NAMALWA (cell line): Measurements from ENCODE around the gene AXIN1.
A peak's percentile ranks its signal among the peaks of the same experiment; 100 is the strongest.
"Not testable (repeated sequence)": the region's sequence is repeated elsewhere in the genome, so short reads cannot be mapped to it uniquely, and the experiment has no call there.

Experiments used
- DNase-seq: peaks from one replicate; pipeline ENCODE4 v3.0.0-alpha.2; 2015; ENCODE audit warnings: low spot score

The AXIN1 gene

GRCh38 chr16:280991-281659 lies 71.4 kb downstream of the AXIN1 start:
- no peak for DNase-seq

GRCh38 chr16:280552-280951 lies 72.0 kb downstream of the AXIN1 start, which contains the start of gene ARHGDIG:
Gene ARHGDIG (plus strand): TSS chr16:280591. CDS start chr16:280681, 90 bp downstream.
- no peak for DNase-seq

DNA sequence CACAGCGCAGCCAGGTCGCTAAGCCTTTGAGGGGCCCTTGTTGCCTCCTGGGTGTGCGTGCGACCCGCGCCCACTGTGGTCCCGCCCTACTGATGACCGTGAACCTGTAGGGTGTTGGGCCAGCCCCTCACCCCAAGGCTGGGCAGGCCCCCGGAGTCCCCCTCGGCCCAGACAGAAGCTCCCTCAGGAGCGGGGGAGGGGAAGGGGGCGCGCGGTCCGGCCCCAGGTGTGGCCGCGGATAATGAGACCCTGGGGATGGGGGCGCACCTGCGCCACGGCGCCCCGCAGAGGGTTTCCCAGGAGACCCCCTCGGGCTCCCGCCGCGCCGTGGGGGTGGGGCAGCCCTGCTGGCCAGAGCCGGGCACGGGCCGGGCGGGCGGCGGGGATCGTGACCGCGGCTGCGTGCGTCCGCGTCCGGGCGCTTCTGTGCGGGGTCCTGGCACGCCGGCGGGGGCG lies 72.5 kb downstream of the AXIN1 start:
- DNase-seq: no peak

DNA sequence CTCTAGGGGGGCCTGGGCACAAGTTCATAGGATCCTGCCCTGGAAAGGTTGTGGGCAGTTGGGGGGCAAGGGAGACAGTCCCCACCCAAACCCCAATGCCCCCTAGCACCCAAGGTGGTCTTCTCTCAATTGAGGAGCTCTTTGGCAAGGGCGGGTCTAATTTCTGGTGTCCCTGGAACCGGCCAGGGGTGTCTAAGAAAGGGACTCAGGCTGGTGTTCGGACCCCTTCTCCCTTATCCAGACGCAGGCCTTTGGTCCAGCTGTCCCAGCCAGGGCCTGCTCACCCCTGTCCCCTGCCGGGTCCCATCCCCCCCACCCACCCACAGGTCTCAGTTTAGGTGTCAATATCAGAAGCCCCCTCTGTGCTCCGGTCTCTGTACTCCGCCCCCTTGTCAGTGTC lies 73.0 kb downstream of the AXIN1 start:
- no peak for DNase-seq

- DNase-seq: peak; percentile 58
These were observed 73.6 kb downstream of the AXIN1 start for GRCh38 chr16:278863-279366.

DNA sequence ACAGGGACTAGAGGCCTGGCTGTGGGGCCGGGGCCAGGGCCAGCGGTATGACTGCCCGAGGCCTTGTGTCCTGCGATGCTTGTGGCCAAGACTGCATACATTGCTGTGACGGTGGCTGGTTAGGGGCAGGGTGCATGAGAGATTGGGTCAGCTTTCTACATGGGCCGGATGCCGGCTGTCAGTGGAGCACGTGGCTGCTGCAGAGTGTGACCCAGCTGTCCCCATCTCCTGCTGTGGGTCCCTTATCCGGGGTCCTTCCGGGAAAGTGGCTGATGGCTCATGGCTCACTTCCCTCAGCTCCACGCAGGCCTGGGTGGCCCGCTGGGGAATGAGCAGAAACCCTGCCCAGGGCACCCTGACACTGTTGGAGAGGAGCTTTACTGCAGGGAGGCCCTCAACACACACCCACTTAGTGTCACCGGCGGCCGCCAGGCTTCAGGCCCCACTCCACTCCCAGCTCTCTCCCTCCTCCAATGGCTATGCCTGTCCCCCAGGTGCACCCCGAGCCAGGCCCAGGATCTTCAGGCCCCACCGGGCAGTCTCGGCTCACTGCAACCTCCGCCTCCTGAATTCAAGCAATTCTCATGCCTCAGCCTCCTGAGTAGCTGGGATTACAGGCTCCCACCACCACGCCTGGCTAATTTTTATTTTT lies 76.0 kb downstream of the AXIN1 start:
- DNase-seq: no peak

DNA sequence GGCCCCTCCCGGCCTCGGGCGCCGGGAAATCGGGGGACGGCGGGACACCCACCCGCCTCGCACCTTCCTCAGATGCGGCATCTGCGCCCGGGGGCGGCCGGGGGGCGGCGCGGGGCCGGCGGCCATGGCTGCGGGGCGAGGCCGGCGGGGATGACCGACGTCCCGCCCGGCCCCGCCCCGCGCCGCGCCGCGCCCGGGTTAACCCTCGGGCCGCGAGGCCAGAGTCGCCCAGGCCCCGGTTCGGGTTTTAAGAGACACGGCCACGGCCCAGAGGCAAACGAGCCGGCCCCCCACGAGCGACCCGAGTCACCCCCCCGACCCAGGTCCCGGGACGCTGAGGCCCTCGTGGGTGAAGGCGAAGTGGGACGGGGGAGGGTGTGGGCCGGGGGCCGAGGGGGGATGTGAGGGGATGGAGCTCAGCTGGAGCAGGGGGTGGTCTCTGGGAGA lies 76.7 kb downstream of the AXIN1 start, which contains the start of gene RGS11:
Gene RGS11, minus strand, starts transcription at position 159 of the 447 bp plus-strand sequence. Its CDS starts 33 bp downstream, at position 126.
- no peak for DNase-seq

DNA sequence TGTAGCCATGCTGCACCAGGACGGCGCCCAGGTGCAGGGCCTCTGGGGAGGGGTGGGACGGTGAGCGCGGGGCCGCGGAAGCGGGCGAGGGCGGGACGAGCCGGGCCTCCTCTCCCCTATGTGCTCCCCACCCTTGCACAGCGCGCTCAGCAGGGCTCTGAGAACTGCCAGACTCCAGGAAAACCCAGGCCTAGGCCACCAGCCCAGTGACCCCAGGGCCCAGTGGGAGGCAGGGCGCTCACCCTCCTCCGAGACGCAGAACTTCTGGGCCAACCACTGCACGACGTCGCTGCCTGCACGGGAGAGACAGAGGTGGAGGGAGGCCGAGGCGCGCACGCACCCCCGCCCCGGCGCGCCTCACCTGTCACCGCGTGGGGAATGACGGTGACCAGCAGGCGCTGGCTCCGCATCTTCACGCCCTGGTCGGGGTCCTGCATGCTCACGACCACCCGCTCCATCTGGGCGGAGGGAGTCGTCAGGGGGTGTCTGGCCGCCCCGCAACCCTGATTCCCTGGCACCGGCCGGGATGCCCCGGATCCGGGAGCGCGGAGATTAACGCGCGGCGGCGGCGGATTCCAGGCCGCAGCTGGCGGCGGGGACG lies 77.4 kb downstream of the AXIN1 start:
- DNase-seq: no peak

GRCh38 chr16:273547-274421 lies 78.7 kb downstream of the AXIN1 start:
- no peak for DNase-seq

- DNase-seq: no peak
These were observed 79.6 kb downstream of the AXIN1 start for GRCh38 chr16:272633-273546.

DNA sequence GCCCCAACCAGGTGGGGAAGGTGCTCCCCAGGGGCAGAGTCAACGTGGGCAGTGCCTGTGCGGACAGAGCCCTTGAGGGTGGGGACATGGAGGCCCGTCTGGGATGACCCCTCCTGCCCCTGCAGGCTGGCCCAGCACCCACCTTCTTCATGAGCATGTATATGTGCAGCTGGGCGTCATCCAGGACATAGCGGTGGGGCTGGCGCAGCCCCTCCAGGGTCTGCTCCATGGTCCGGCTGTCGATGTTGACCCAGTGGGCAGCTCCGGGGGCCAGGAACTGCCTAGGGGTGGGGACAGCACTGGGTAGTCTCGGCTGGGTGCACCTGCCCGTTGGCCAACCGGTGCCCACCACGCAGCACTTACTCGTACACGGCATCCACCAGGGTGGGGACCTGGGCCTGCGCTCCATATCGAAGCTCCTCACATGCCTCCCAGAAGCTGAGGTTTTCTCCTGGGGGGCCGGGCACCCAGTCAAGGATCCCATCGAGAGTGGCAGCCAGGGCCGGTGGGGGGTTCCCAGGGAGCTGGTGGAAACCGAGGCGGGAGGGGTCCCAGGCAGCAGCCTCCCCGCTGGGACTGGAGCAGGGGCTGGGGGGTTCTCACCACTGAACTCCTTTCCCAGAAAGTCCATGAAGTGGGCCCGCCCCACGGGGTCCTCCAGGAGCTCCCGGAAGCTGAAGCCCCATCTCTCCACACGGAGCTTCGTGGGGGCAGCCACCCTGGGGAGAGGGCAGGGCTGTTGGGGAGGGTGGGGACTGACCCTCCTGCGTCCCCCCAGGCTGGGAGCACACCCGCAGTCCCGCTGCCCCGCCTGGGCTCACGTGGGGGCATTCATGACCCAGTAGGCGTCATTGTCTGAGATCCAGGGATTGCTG lies 81.9 kb downstream of the AXIN1 start:
- DNase-seq: no peak

DNA sequence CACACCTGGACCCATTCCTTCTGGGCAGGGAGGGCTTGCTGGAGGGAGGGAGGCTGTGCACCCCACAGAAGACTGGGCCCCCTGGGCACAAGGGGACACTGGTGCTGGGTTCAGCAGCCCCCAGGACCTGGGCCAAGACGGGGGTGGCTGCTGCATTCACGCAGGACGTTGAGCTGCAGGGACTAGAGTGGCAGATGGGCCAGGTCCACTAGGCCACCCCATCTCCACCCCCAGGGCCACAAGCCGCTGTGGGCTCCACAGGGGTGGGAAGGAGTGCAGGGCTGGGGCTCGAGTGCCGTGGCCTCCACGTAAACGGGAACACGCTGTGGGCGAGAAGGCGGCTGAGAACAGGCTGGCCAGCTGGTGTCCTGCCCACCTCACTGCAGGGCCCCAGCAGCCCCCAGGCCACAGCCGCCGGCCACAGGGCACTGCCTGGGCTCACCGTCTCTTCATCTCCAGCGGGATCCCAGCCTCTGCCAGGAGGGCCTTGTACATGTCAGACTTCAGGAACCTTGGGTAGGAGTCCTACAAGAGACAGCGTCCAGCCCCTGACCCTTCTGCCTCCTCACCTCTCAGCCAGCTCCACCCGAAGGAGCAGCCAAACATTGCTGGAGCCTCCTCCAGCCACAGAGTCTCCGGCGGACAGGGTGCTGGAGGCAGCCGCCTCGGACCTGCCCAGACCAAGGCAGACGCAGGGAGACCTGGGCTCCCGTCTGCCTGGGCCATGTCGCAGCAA lies 83.3 kb downstream of the AXIN1 start:
- DNase-seq: no peak

- no peak for DNase-seq
These were observed 84.1 kb downstream of the AXIN1 start for GRCh38 chr16:268141-269053.

DNA sequence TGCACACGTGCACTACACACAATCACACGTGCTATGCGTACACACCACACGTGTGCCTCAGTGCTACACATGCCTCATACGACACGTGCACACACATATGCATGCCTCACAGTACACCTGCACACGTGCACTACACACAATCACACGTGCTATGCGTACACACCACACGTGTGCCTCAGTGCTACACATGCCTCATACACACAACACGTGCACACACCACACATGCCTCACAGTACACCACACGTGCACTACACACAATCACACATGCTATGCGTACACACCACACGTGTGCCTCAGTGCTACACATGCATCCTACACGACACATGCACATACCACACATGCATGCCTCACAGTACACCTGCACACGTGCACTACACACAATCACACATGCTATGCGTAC lies 85.0 kb downstream of the AXIN1 start:
- DNase-seq: not testable (repeated sequence)

DNA sequence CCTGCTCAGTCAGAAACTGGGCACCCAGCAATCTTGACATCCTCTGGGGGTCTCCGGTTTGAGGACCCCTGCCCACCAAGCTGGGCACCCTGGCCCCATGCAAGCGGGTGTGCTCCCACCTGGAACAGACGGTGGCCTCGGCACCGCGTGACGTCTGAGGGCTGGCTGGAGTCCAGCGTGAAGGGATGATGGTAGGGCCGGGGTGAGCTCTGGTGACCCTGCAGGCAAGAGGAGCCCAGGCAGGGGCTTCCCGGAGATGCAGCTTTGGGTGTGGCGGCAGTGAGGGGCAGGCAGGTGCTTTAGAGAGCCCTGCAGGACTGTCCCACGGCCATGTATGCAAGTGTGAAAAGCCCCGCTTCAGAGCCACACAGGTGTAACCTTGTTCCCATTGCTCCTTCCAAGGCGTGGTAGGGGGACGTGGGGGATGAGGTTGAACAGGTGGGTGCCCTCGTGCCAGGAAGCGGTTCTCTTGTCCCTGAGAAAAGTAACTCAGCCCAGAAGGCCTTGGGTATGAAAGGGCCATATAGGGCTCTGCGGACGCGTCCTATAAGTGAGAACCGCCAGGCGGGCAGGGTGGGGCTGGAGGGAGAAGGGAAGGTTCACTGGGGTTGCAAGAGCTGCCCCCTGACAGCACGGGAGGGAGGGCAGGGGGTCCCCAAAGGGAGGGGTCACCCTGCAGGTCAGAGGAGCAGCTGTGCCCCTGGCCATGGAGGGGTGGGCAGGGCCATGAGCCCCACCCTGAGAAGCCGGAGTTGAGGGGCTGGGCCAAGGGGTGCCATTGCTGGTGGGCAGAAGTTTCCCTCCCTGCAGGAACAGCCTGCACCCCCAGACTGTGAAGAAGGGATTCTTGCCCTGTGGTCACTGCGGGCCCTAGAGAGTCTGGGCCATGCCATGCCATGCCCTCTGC lies 86.0 kb downstream of the AXIN1 start:
- DNase-seq: no peak

- no peak for DNase-seq
These were observed 86.8 kb downstream of the AXIN1 start for GRCh38 chr16:265711-266110.

GRCh38 chr16:265002-265529 lies 87.5 kb downstream of the AXIN1 start:
- no peak for DNase-seq
